ENCODE data around the gene NDST1.

- no peak for TF ChIP-seq POLR2A (IDR thresholded peaks at IDR 0.05)
- TF ChIP-seq POLR2AphosphoS5 (IDR thresholded peaks at IDR 0.05): no peak
- TF ChIP-seq CTCF (IDR thresholded peaks at IDR 0.05 in 8 of 11, conservative IDR thresholded peaks at IDR 0.05 in 3 of 11): no peak
These were observed 46.9 kb downstream of the NDST1 start for GRCh38 chr5:150554857-150555256.

Data from spleen (tissue), 7 donors.